HEK293T (cell line): Measurements from ENCODE around the gene PTPRM.
A peak's percentile ranks its signal among the peaks of the same experiment; 100 is the strongest.

Experiments used
- BHLHE40 ChIP-seq: fragments of 450-650 bp; IDR thresholded peaks from 2 replicates; pipeline ENCODE4 v1.6.1; 2016; ENCODE audit warnings: mild to moderate bottlenecking, moderate library complexity, borderline replicate concordance
- CTBP1 ChIP-seq: fragments of 450-650 bp; IDR thresholded peaks from 2 replicates; pipeline ENCODE4 v1.6.1; 2016; ENCODE audit warnings: borderline replicate concordance
- ELF4 ChIP-seq: fragments of 450-650 bp; IDR thresholded peaks from 2 replicates; pipeline ENCODE4 v1.6.1; 2017; ENCODE audit warnings: antibody characterized with exemption
- FOXA1 ChIP-seq: fragments of 450-650 bp; IDR thresholded peaks from 2 replicates; pipeline ENCODE4 v1.6.1; 2016; ENCODE audit warnings: mild to moderate bottlenecking
- FOXK2 ChIP-seq: fragments of 450-650 bp; IDR thresholded peaks from 2 replicates; pipeline ENCODE4 v1.6.1; 2016; ENCODE audit warnings: mild to moderate bottlenecking
- FOXM1 ChIP-seq: fragments of 450-650 bp; IDR thresholded peaks from 2 replicates; pipeline ENCODE4 v1.6.1; 2017; ENCODE audit warnings: mild to moderate bottlenecking, borderline replicate concordance
- L3MBTL2 ChIP-seq: fragments of 450-650 bp; conservative IDR thresholded peaks from 2 replicates; pipeline ENCODE4 v1.6.1; 2016; ENCODE audit warnings: mild to moderate bottlenecking
- LEF1 ChIP-seq: fragments of 450-650 bp; IDR thresholded peaks from 2 replicates; pipeline ENCODE4 v1.6.1; 2017; ENCODE audit warnings: mild to moderate bottlenecking, borderline replicate concordance
- NFRKB ChIP-seq: fragments of 450-650 bp; IDR thresholded peaks from 2 replicates; pipeline ENCODE4 v1.6.1; 2016; ENCODE audit warnings: mild to moderate bottlenecking, moderate library complexity
- SP1 ChIP-seq: fragments of 450-650 bp; IDR thresholded peaks from 2 replicates; pipeline ENCODE4 v1.6.1; 2017
- SUZ12 ChIP-seq: fragments of 450-650 bp; IDR thresholded peaks from 2 replicates; pipeline ENCODE4 v1.6.1; 2016; ENCODE audit warnings: mild to moderate bottlenecking
- TF ChIP-seq, protein P1 (sequence below): fragments of 450-650 bp; IDR thresholded peaks from 2 replicates; pipeline ENCODE4 v1.6.1; 2016

DNA sequence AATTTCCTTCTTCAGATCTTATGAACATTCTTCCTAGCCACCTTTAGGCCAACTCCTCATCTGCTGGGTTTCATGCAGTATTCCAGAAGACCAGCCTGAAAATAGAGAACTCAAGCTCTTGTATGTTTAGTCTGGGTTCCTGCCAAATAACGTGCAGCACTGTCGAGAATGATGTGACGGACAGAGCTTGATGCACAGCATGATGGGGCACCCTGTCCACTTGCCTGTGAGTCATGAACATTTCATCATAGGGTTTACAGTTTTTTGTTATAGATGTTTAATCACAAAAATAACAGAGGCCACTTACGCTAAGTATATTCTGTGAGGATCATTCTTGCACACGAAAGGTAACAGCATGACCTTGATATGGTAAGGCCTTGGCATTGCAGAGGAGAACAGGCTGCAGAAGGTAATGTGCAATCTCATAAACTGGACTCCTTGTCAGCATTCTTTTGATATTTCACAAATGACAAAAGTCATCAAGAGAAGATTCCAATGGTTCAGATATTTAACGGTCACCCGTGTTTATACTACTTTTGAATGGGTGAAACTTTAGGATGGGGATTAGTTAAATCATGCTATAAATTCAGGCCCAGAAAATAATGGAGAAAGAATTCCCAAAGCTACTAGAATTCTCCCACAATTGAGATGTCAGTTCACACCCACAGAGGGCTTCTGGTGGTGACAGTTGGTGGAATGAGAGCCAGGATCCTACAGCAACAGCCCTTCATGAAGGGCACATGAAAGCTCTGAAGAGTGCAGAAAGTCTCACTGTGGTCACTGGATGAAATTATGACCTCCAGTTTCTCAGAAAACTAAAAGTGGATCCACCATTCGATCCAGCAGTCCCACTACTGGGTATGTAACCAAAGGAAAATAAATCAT lies 646.0 kb downstream of the PTPRM start:
- no peak for TF ChIP-seq ELF4
- TF ChIP-seq FOXA1 = no peak
- no peak for TF ChIP-seq LEF1
- no peak for TF ChIP-seq BHLHE40
- TF ChIP-seq SP1 = no peak
- no peak for TF ChIP-seq NFRKB
- TF ChIP-seq, protein P1, sequence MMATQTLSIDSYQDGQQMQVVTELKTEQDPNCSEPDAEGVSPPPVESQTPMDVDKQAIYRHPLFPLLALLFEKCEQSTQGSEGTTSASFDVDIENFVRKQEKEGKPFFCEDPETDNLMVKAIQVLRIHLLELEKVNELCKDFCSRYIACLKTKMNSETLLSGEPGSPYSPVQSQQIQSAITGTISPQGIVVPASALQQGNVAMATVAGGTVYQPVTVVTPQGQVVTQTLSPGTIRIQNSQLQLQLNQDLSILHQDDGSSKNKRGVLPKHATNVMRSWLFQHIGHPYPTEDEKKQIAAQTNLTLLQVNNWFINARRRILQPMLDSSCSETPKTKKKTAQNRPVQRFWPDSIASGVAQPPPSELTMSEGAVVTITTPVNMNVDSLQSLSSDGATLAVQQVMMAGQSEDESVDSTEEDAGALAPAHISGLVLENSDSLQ = peak; percentile 38; the same call in 1 of the 2 replicates
- TF ChIP-seq FOXM1 = no peak
- TF ChIP-seq L3MBTL2 = no peak
- no peak for TF ChIP-seq FOXK2
- TF ChIP-seq SUZ12 = no peak
- no peak for TF ChIP-seq CTBP1
